GM19035 (cell line): Measurements from ENCODE around the gene MYL6.
"Not testable (repeated sequence)": the region's sequence is repeated elsewhere in the genome, so short reads cannot be mapped to it uniquely, and the experiment has no call there.

Experiments used
- ATAC-seq: cut with Tn5 transposase; IDR thresholded peaks from one replicate; pipeline ENCODE4 v1.9.1; 2021; ENCODE audit not compliant: unreplicated experiment

MYL6 gene

GRCh38 chr12:56156464-56157200, 1.5 kb upstream of the MYL6 start:
- not testable (repeated sequence) for ATAC-seq

GRCh38 chr12:56157201-56158028, 744 bp upstream of the MYL6 start:
- ATAC-seq = peak; percentile 31

- no peak for ATAC-seq
These were observed 835 bp downstream of the MYL6 start for GRCh38 chr12:56158926-56159461.

DNA sequence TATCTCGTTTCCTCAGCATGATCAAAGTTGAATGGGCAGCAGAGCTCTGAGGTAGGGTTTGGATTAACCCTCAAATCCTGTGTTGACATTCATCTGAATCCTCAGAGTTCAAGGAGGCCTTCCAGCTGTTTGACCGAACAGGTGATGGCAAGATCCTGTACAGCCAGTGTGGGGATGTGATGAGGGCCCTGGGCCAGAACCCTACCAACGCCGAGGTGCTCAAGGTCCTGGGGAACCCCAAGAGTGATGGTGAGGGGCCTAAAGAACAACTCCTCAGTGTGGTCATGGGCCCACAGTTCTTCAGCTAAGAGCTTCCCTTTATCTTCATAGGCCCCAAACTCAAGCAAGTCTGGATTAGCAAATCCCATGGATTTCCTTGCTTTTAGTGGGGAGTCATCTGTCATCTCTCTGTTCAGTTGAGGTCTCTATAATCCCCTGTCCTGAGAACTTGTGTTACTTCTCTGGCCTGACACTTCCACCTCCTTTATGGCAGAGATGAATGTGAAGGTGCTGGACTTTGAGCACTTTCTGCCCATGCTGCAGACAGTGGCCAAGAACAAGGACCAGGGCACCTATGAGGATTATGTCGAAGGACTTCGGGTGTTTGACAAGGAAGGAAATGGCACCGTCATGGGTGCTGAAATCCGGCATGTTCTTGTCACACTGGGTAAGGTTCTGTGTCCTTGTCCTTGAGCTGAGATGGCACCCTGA, 1.5 kb downstream of the MYL6 start:
- no peak for ATAC-seq

DNA sequence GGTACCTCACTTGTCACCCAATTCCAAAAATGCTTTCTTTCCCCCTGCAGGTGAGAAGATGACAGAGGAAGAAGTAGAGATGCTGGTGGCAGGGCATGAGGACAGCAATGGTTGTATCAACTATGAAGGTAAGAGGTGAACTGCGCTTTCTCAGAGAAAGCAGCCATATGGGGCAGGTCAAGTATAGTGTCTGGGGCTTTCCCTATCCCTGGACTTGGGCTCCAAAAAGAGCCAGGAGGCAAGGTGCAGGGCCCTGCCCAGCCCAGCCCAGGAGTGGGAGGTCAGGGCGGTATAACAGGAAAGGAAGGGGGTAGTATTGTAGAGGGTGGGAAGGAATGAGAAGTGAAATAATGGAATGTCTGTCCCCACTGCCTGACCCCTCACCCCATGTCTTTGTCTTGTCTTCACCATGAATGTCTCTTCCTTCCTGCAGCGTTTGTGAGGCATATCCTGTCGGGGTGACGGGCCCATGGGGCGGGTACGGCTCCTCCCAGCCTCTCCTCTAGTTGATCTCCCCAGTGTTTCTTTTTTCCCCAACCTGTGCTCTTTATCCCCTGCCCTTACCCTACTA, 2.1 kb downstream of the MYL6 start:
- no peak for ATAC-seq

- ATAC-seq = no peak
These were observed 2.9 kb downstream of the MYL6 start for GRCh38 chr12:56160894-56161689.

DNA sequence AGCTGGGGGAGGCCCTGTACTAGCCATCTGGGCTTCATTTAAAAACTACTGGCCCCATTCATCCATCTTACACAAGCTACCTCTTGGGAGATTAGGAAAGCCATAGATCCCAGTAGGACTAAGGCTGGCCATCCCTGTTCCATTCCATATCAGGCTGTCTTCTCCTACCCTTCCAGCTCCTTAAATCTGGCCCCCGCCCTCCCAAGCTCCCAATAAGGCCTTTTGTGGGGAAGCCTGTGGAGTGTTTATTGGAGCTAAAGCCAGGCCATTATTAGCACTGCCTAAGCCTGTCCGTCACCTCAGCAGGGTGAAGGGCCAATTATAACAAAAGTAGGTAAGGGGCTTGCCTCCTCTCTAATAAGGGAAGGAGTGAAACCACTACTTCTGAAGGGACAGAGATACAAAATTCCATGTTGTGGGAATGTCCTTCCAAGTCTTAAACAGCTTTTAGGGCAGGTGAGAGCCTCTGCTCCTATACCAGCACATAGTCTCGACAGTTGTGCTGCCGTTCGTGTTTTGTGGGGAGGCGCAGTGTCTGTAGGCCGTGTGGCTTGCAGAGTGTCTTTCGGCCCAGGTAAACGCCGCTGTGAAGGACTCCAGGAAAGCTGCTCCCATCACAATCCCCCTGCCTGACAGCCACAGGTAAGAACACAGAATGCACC, 3.7 kb downstream of the MYL6 start:
- no peak for ATAC-seq

- ATAC-seq = no peak
These were observed 4.5 kb downstream of the MYL6 start for GRCh38 chr12:56162468-56163290.

- ATAC-seq = no peak
These were observed 5.6 kb downstream of the MYL6 start for GRCh38 chr12:56163533-56164344.

- ATAC-seq = no peak
These were observed 6.2 kb downstream of the MYL6 start for GRCh38 chr12:56164345-56164729.

DNA sequence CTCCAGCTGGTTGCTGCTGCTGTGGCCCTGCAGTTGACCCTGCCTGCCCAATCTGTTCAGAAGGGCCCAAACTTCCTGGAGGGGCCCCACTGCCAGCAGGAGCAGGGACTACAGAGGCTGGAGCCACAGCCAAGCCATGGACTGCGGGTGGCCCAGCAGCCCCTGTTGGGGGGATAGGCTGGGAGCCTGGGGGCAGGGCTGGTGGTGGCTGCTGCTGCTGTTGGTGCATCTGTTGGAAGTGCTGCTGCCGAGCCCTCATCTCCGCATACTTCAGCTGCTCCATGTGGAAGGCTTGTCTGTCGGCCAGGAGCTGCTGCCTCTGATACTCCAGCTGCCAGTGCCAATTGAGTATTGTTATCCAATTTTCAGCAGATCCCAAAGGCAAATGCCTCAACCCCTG, 7.2 kb downstream of the MYL6 start:
- ATAC-seq = no peak

DNA sequence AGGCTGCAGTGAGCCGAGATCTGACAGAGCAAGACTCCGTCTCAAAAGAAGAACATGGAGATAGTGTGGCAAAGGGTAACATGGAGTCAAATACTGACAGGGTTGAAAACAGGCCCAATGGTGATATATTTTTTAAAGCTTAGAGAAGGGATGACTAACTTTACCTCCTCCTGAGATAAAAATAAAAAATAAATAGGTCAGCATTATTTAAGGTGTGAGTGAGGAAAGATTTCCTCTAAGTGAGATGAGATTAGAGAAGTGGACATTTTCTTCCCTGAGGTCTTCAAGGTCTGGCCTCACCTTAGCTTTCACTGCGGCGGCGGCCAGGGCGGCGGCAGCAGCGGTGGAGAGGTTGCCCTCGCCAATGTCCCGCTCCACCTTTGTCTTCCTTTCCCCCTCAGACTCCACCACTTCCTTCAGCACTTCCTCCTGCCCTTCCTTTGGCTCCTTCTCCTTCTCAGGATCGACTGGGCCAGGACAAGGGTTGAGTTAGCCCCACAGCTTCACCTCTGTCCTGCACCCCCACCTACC, 11.1 kb downstream of the MYL6 start:
- no peak for ATAC-seq

GRCh38 chr12:56172839-56173238, 14.7 kb downstream of the MYL6 start:
- no peak for ATAC-seq

- no peak for ATAC-seq
These were observed 20.2 kb downstream of the MYL6 start for GRCh38 chr12:56178347-56178746.

- no peak for ATAC-seq
These were observed 28.8 kb downstream of the MYL6 start for GRCh38 chr12:56186957-56187356.

GRCh38 chr12:56188131-56188777, 30.1 kb downstream of the MYL6 start:
- no peak for ATAC-seq

DNA sequence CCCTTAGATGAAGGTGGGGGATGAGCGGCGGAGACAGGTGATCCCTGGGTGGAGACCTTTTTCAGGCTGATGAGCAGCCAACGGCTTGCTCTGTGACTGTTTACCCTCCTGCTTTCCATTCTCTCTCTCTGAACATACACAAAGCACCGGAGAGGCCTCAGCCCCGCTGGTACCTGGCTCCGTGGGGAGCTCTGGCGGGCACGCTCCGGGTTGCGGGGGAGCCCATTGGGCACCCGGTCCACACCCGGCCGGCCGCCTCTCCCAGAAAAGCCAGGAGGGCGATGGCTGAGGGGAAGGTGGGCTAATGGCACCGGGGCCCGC, 30.6 kb downstream of the MYL6 start:
- no peak for ATAC-seq
